Activated naive CD8-positive, alpha-beta T cell treated with anti-CD3 and anti-CD28 coated beads, Interleukin-2, amount 10 ng/mL, durations not matched to agents 7 days and 5 days (primary cell): ENCODE results near the gene HACE1. TPM values are rescaled to one million over a fixed set of nuclear protein-coding genes. Genes with fewer than 3 reads are reported as not detected.
"Not testable (repeated sequence)": the region's sequence is repeated elsewhere in the genome, so short reads cannot be mapped to it uniquely, and the experiment has no call there.

ENCODE experiments used
- ATAC-seq: fragments of 150-1000 bp; cut with Tn5 transposase; one replicate; pipeline ENCODE4 v1.10.0; 2021; ENCODE audit warnings: low read depth, moderate library complexity
- POLR2A ChIA-PET: fragments of 350-600 bp; sonication (Branson Sonifier 250); formaldehyde crosslinking; loops from one replicate; lab custom pipeline; 2021; ENCODE audit warnings: antibody characterized with exemption; lab: Charles Lee
- DNase-seq: peaks from one replicate; pipeline ENCODE4 v3.0.0; 2021
- H3K27ac Mint-ChIP-seq: one replicate; pipeline ENCODE4 v1.8.0; 2022; ENCODE audit warnings: mild to moderate bottlenecking, mixed read lengths
- H3K27me3 Mint-ChIP-seq: one replicate; pipeline ENCODE4 v1.8.0; 2022; ENCODE audit warnings: mild to moderate bottlenecking, moderate library complexity, mixed read lengths
- H3K36me3 Mint-ChIP-seq: one replicate; pipeline ENCODE4 v1.8.0; 2021; ENCODE audit warnings: mild to moderate bottlenecking, mixed read lengths
- H3K4me1 Mint-ChIP-seq: one replicate; pipeline ENCODE4 v1.8.0; 2021; ENCODE audit warnings: mixed read lengths
- H3K4me3 Mint-ChIP-seq: one replicate; pipeline ENCODE4 v1.8.0; 2022; ENCODE audit warnings: mild to moderate bottlenecking, moderate library complexity, mixed read lengths
- H3K9me3 Mint-ChIP-seq: one replicate; pipeline ENCODE4 v1.8.0; 2021; ENCODE audit warnings: mixed read lengths
- total RNA-seq, 2 experiments: library from RNA; stranded (reverse); gene quantifications; one replicate each; pipeline ENCODE4 v1.2.3, GENCODE V29; 2021

The HACE1 gene
- total RNA-seq, 2 experiments from 2014 or later: 19.3 to 20.5 TPM

DNA sequence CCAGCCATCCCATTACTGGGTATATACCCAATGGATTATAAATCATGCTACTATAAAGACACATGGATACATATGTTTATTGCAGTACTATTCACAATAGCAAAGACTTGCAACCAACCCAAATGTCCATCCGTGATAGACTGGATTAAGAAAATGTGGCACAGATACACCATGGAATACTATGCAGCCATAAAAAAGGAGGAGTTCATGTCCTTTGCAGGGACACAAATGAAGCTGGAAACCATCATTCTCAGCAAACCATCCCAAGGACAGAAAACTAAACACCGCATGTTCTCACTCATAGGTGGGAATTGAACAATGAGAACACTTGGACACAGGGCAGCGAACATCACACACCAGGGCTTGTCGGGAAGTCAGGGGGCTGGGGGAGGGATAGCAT is 54.4 kb downstream of the HACE1 start:
- H3K27me3 Mint-ChIP-seq, ATAC-seq, H3K4me1 Mint-ChIP-seq, POLR2A ChIA-PET, H3K4me3 Mint-ChIP-seq, H3K27ac Mint-ChIP-seq, DNase-seq, H3K9me3 Mint-ChIP-seq: not testable (repeated sequence)
- H3K36me3 Mint-ChIP-seq: peaks cover 51% of the 10 kb centered on the region

DNA sequence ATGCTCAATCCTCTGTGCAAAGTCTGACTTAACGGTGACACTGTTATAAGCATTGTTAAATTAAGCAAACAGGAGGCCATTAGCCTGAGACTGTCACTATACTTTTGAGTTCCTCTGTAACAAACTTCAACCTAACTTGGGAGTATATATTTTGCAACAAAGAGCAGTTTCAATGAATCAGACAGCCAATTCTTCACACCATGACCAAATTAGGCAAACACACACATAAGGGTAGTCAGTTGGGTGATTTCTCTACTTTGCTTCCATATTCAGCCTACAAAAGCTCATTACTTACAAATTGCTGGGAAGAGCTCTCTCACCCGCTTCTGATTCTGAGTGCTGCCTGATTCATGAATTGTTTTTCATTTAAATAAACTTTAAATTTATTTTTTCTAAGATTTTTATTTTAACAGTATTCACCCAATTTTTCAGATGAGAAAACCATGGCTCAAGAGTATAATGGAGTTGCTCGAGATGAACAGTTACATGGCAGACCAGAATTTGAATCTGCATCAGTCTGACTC is 60.5 kb downstream of the HACE1 start:
- peaks cover 40% of the 10 kb centered on the region for H3K36me3 Mint-ChIP-seq
- DNase-seq: no peak
- H3K27ac Mint-ChIP-seq: no peak overlapping the region
- POLR2A ChIA-PET: no interaction called here
- peaks cover 9% of the 10 kb centered on the region for H3K9me3 Mint-ChIP-seq
- H3K4me3 Mint-ChIP-seq: no peak overlapping the region
- ATAC-seq: no peak
- H3K4me1 Mint-ChIP-seq: no peaks in the 10 kb centered on the region
- no peaks in the 10 kb centered on the region for H3K27me3 Mint-ChIP-seq

DNA sequence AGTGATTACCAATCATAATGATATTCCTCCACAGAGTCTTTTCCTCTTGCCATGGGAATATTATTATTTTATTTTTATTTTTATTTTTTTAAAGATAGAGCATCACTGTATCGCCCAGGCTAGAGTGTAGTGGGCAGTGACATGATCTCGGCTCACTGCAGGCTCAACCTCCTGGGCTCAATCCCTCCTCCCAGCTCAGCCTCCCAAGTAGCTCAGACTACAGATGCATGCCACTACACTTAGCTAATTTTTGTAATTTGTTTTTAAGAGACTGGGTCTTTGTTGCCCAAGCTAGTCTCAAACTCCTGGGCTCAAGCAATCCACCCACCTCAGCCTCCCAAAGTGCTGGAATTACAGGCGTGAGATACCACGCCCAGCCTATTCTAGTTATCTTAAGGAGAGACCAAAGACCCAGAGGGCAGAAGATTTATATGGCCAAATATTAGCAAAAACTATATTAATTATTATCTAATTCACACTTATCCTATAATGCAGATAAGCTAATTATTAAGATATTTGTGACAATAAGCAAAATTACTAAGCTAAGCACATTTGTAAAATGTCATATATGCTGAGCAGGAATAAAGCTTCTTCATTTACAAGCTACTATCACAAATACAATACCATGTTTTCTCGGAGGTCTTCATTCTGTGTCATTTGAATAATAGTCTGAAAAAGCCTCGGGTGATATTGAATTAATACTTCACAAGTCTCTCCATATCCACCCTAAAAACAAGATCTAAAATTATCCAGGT is 63.5 kb downstream of the HACE1 start:
- Mint-ChIP-seq H3K4me3 (no peak overlapping the region), H3K27me3 (no peaks in the 10 kb centered on the region), H3K27ac (no peak overlapping the region), H3K9me3 (peaks cover 4% of the 10 kb centered on the region), H3K36me3 (peaks cover 19% of the 10 kb centered on the region), H3K4me1 (peaks cover 2% of the 10 kb centered on the region)
- ATAC-seq (no peak), DNase-seq (no peak)
- POLR2A ChIA-PET: no interaction called here

DNA sequence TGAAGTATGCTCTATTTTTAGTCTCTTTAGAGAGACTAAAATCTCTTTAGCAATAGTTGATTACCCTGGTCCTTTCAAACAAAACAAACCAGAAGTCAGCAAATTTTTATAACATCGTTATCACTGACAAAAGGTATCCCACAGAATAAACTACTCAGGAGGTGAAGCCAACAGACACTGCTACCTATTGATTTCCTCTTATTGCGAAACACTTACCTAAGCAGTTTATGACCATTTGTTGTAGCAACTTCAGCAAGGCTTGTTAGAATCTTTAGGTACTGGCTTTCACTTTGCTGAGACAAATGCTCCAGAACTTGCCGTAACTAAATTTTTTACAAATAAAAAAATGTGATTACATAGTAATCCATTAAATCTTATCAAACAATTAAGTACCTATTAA is 64.4 kb downstream of the HACE1 start:
- DNase-seq: no peak
- POLR2A ChIA-PET: no interaction called here
- no peaks in the 10 kb centered on the region for H3K9me3 Mint-ChIP-seq
- H3K4me3 Mint-ChIP-seq: no peak overlapping the region
- no peak for ATAC-seq
- H3K27ac Mint-ChIP-seq: no peak overlapping the region
- H3K27me3 Mint-ChIP-seq: no peaks in the 10 kb centered on the region
- H3K36me3 Mint-ChIP-seq: peaks cover 13% of the 10 kb centered on the region
- H3K4me1 Mint-ChIP-seq: peaks cover 3% of the 10 kb centered on the region

DNA sequence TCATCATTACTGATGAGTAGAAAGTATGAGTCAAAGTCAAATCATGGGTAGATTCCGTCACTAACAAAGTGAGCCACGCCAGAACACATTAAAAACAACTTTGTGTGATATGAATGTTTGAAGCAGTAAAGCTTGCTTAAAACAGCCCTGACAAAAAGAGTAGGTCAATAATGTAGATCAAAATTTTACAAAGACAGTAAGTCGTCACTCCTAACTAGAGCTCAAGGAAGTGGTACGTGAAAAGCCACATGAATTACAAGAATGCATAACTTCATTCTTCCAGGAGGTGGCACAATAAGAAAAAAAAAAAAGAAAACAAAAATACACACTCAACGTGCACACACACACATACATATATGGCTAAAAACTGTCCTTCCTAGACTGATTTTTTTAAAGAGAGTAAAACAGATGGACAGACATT is 69.9 kb downstream of the HACE1 start:
- peak overlapping the region; percentile 99 for H3K27ac Mint-ChIP-seq
- peaks cover 32% of the 10 kb centered on the region for H3K4me1 Mint-ChIP-seq
- no peaks in the 10 kb centered on the region for H3K27me3 Mint-ChIP-seq
- DNase-seq (no peak), ATAC-seq (peak; percentile 89)
- POLR2A ChIA-PET: no interaction called here
- H3K36me3 Mint-ChIP-seq: peaks cover 17% of the 10 kb centered on the region
- H3K4me3 Mint-ChIP-seq: peak overlapping the region; percentile 89
- H3K9me3 Mint-ChIP-seq: no peaks in the 10 kb centered on the region

DNA sequence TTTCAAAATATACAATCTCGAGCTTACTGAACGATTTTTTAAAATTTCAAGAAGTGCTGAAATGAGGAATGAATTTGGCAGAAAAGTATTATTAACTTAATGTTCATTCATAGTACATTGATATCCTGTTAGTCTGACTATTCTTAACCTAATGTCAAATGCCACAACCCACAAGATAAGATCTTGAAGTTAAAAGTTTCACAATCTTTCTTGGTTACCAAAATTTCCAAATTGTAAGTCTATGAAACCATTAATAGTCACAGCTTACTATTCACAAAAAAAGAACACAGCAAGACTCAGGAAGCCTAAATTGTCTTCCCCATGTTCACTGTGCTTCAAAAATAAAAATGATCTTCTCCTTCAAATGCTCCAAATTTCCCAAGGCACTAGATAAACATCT is 71.3 kb downstream of the HACE1 start:
- peak overlapping the region; percentile 35 for H3K4me3 Mint-ChIP-seq
- DNase-seq (no peak), ATAC-seq (no peak)
- no peaks in the 10 kb centered on the region for H3K9me3 Mint-ChIP-seq
- peak overlapping the region; percentile 99 for H3K27ac Mint-ChIP-seq
- peaks cover 15% of the 10 kb centered on the region for H3K36me3 Mint-ChIP-seq
- no peaks in the 10 kb centered on the region for H3K27me3 Mint-ChIP-seq
- peaks cover 35% of the 10 kb centered on the region for H3K4me1 Mint-ChIP-seq
- POLR2A ChIA-PET: no interaction called here

DNA sequence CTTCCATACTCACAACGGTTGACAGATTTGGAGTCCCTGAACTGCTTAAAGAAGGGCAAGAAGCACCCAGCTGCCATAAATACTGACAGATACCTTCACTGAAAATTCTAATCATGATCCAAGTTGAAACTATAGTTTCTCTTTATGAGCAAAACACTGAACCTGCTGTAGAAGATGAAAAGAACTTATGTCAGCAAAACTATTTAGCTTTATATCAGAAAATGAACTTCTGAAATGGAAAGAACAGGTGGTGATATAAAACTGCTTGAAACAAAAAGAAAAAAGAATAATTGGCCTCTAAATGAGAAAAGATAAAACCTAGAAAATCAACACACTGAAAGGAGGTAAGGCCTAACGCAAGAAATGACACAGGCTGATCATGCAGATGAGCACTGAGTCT is 72.4 kb downstream of the HACE1 start:
- DNase-seq (no peak), ATAC-seq (no peak)
- Mint-ChIP-seq H3K27me3 (no peaks in the 10 kb centered on the region), H3K27ac (no peak overlapping the region), H3K36me3 (peaks cover 18% of the 10 kb centered on the region), H3K9me3 (no peaks in the 10 kb centered on the region), H3K4me3 (peak overlapping the region; percentile 13), H3K4me1 (peaks cover 36% of the 10 kb centered on the region)
- POLR2A ChIA-PET: no interaction called here

DNA sequence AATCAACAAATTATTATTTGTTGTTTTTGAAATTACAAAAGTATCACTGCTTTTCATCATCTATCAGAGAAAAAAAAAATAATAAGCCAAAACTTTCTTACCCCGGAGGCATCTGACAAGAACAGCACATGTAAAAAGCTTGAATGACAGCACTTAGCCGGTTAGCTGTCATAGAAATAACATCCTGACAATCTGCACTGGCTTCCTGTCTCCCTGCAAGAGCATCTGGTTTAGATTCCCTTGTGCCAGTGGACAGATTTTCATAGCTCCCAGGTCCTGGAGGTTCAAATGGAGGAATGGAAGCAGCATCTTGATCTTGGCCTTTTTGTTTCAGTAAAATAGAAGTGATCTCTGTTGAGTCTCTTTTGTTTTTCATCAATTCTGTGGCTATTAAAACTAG is 74.8 kb downstream of the HACE1 start:
- no peak overlapping the region for H3K4me3 Mint-ChIP-seq
- peaks cover 30% of the 10 kb centered on the region for H3K4me1 Mint-ChIP-seq
- ATAC-seq (no peak), DNase-seq (no peak)
- H3K27me3 Mint-ChIP-seq: no peaks in the 10 kb centered on the region
- POLR2A ChIA-PET: no interaction called here
- H3K9me3 Mint-ChIP-seq: no peaks in the 10 kb centered on the region
- no peak overlapping the region for H3K27ac Mint-ChIP-seq
- H3K36me3 Mint-ChIP-seq: peaks cover 30% of the 10 kb centered on the region

DNA sequence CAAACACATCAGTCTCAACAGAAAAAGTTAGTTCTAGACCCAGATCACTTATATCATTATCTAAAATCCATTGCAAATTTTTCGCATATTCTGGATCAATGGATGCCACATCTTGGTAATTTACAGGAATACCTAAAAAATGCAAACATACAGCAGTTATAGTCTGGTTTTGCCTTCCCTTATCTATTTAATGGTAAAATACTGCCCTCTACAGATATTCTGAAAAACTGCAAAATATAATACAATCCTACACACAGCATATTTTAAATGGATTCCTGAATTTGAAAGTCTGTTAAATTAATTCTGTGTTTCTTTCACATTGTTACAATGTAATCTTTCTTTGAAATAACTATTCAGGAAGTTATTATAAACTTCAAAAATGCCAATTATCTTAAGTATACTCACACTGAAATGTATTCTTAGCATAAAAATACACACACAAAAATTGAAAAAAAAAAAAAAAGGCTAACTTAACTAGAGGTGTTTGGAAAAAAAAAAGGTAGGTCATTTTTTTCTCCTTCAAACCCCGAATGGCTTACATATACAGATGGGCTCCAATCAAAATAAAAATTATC is 88.4 kb downstream of the HACE1 start:
- ATAC-seq (peak; percentile 67), DNase-seq (no peak)
- no peaks in the 10 kb centered on the region for H3K27me3 Mint-ChIP-seq
- peaks cover 2% of the 10 kb centered on the region for H3K36me3 Mint-ChIP-seq
- no peaks in the 10 kb centered on the region for H3K9me3 Mint-ChIP-seq
- H3K4me3 Mint-ChIP-seq: no peak overlapping the region
- H3K4me1 Mint-ChIP-seq: peaks cover 8% of the 10 kb centered on the region
- POLR2A ChIA-PET: no interaction called here
- H3K27ac Mint-ChIP-seq: peak overlapping the region; percentile 22

DNA sequence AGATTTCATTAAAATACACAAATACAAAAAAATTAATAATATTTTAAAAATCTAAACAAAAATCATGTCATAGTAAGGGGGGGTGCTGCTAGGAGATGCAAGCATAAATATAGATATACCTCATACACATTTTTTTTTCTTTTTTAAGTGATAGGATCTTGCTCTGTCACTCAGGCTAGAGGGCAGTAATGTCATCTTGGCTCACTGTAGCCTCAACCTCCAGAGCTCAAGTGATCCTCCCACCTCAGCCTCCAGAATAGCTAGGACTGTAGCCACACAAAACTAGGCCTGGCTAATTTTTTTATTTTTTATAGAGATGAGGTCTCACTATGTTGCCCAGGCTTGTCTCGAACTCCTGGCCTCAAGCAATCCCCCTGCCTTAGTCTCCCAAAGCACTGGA is 90.8 kb downstream of the HACE1 start:
- H3K9me3 Mint-ChIP-seq: no peaks in the 10 kb centered on the region
- no peaks in the 10 kb centered on the region for H3K27me3 Mint-ChIP-seq
- ATAC-seq: no peak
- no peak overlapping the region for H3K27ac Mint-ChIP-seq
- no peak for DNase-seq
- no peak overlapping the region for H3K4me3 Mint-ChIP-seq
- peaks cover 8% of the 10 kb centered on the region for H3K4me1 Mint-ChIP-seq
- POLR2A ChIA-PET: no interaction called here
- H3K36me3 Mint-ChIP-seq: peaks cover 8% of the 10 kb centered on the region

DNA sequence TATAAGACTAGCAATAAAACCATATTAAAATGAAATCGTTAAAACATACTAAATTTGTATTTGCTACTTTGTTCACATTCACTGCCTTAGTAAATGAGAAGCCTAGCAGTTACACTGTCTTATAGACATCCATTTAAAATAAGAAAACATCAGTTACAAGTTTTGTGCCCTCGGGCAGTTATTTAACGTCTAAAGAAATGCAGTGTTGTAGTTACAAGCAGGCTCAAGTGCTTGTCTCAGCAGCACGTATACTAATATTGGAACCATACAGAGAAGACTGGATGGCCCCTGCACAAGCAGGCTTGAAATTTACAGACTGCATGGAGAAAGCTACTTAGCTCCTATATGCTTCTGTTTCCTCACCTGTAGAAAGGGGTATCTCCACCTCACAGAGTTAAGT is 93.1 kb downstream of the HACE1 start:
- DNase-seq: no peak
- H3K9me3 Mint-ChIP-seq: peaks cover 1% of the 10 kb centered on the region
- peaks cover 8% of the 10 kb centered on the region for H3K4me1 Mint-ChIP-seq
- ATAC-seq: no peak
- no peak overlapping the region for H3K27ac Mint-ChIP-seq
- H3K27me3 Mint-ChIP-seq: no peaks in the 10 kb centered on the region
- POLR2A ChIA-PET: no interaction called here
- peaks cover 18% of the 10 kb centered on the region for H3K36me3 Mint-ChIP-seq
- no peak overlapping the region for H3K4me3 Mint-ChIP-seq

DNA sequence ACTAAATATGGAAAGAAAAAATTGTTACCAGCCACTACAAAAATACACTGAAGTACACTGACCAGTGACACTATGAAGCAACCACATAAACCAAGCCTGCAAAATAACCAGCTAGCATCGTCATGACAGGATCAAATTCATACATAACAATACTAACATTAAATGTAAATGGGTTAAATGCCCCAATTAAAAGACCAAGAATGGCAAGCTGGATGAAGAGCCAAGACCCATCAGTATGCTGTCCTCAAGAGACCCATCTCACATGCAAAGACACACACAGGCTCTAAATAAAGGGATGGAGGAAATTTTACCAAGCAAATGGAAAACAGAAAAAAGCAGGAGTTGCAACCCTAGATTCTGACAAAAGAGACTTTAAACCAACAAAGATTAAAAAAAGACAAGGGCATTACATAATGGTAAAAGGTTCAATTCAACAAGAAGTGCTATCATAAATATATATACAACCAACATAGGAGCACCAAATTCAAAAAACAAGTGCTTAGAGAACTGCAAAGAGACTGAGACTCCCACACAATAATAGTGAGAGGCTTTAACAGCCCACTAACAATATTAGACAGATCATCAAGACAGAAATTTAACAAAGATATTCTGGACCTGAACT is 104.8 kb downstream of the HACE1 start:
- Mint-ChIP-seq H3K36me3 (peaks cover 54% of the 10 kb centered on the region), H3K4me3 (no peak overlapping the region), H3K4me1 (no peaks in the 10 kb centered on the region), H3K27me3 (no peaks in the 10 kb centered on the region), H3K9me3 (peaks cover 20% of the 10 kb centered on the region), H3K27ac (no peak overlapping the region)
- no peak for ATAC-seq
- POLR2A ChIA-PET: no interaction called here
- no peak for DNase-seq

DNA sequence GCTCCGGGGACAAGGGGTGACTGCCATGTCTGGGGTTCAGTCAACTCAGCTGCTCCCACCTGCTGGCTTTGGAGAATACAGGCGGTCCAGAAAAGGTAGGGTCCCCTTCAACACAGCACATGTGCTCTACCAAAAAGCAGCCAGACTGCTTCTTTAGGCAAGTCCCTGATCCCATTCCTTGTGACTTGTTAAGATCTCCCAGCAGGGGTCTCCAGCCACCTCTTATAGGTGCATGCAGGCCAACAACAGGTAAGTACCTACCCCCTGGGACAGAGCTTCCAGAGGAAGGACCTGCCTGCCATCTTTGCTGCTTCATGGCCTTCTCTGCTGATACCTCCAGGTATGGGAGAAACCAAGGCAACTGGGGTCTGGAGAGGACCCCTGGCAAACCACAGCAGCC is 106.5 kb downstream of the HACE1 start:
- DNase-seq: no peak
- POLR2A ChIA-PET: no interaction called here
- peaks cover 14% of the 10 kb centered on the region for H3K9me3 Mint-ChIP-seq
- ATAC-seq: no peak
- H3K27ac Mint-ChIP-seq: no peak overlapping the region
- no peaks in the 10 kb centered on the region for H3K4me1 Mint-ChIP-seq
- no peaks in the 10 kb centered on the region for H3K27me3 Mint-ChIP-seq
- H3K36me3 Mint-ChIP-seq: peaks cover 40% of the 10 kb centered on the region
- no peak overlapping the region for H3K4me3 Mint-ChIP-seq

DNA sequence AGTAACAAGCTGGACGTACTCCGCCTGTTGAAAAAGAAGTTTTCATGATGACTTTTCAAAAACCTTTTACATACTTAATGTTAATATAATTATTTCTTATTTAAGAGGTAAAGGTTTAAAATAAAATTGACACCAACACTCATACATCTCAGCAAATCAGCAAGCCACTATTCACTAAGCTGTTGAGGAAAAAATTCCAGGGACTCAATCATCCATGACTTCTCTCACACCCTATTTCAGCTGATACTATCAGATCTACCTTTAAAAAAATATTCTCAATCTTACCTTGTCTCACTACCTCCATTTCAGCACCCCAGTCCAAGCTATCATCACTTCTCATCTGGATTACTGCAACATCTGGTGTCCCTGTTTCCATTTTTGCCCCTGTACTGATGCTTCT is 109.3 kb downstream of the HACE1 start:
- Mint-ChIP-seq H3K4me1 (no peaks in the 10 kb centered on the region), H3K36me3 (peaks cover 28% of the 10 kb centered on the region), H3K9me3 (peaks cover 6% of the 10 kb centered on the region), H3K27me3 (no peaks in the 10 kb centered on the region), H3K27ac (no peak overlapping the region), H3K4me3 (no peak overlapping the region)
- POLR2A ChIA-PET: no interaction called here
- no peak for ATAC-seq
- DNase-seq: no peak
